HG02973 (cell line): ENCODE measurements around the gene SPINT1.
A peak's percentile ranks its signal among the peaks of the same experiment; 100 is the strongest.

Source experiments
- ATAC-seq: cut with Tn5 transposase; IDR thresholded peaks from one replicate; pipeline ENCODE4 v1.9.1; 2021; ENCODE audit warnings: moderate library complexity; ENCODE audit not compliant: unreplicated experiment

The SPINT1 gene, protein sequence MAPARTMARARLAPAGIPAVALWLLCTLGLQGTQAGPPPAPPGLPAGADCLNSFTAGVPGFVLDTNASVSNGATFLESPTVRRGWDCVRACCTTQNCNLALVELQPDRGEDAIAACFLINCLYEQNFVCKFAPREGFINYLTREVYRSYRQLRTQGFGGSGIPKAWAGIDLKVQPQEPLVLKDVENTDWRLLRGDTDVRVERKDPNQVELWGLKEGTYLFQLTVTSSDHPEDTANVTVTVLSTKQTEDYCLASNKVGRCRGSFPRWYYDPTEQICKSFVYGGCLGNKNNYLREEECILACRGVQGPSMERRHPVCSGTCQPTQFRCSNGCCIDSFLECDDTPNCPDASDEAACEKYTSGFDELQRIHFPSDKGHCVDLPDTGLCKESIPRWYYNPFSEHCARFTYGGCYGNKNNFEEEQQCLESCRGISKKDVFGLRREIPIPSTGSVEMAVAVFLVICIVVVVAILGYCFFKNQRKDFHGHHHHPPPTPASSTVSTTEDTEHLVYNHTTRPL

DNA sequence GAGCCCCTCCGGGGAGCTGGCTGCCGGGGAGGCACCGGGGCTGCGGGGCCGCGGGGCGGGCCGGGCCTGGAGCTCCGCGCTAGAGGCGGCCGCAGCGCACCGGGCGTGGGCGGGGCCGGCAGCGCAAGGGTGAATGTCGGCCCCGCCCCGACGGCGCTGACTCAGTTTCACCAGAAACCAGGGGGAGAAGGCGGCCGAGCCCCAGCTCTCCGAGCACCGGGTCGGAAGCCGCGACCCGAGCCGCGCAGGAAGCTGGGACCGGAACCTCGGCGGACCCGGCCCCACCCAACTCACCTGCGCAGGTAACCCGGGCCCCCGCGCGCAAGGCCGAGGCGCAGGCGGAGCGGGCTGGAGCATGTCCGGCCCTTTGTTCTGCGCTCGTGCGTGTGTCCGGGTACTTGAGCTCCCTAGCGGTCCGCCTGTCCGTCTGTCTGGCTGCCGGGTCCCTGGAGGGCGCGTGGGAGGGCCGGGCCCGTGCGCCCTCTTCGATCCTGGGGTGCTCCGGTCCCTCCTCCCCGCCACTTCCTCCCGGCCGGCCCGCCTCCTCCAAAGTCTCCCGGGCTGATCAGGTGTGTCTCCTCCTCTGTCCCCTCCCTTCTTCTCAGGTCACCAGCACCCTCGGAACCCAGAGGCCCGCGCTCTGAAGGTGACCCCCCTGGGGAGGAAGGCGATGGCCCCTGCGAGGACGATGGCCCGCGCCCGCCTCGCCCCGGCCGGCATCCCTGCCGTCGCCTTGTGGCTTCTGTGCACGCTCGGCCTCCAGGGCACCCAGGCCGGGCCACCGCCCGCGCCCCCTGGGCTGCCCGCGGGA is at the start of gene SPINT1:
Gene SPINT1 (plus strand): TSS at position 164 of the 811 bp plus-strand sequence. CDS start 507 bp downstream, at position 671.
- ATAC-seq, result no peak

DNA sequence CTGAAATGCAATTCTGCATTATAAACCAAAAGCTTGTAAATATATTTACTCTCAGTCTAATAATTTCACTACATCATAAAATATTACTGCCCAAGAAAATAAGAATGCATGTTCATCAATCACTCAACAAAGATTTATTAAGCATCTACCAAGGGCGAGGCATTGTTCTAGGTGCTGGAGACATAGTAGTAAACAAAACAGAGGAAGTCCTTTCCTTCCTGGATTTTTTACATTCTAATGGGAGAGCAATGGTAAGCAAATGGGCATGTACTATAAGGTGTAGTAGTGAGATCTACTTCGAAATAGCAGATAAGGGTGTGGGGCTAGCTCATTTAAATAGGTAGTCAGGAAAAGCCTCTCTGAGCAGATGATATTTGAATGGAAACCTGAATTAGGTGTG is 47.8 kb upstream of the SPINT1 start:
- no peak for ATAC-seq

DNA sequence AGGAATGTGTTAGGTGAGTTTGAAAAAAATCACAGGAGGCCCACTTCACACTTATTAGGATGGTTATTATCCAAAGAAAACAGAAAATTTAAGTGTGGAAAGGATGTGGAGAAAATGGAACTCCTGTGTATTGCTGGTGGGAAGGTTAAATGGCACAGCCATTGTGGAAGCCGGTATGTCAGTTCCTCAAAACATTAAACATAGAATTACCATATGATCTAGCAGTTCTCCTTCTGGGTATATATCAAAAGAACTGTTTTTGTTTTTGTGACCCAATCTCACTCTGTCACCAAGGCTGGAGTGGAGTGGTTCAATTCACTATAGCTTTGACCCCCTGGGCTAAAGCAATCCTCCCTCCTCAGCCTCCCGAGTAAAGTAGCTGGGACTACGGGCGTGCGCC is 47.3 kb upstream of the SPINT1 start:
- ATAC-seq, result no peak

DNA sequence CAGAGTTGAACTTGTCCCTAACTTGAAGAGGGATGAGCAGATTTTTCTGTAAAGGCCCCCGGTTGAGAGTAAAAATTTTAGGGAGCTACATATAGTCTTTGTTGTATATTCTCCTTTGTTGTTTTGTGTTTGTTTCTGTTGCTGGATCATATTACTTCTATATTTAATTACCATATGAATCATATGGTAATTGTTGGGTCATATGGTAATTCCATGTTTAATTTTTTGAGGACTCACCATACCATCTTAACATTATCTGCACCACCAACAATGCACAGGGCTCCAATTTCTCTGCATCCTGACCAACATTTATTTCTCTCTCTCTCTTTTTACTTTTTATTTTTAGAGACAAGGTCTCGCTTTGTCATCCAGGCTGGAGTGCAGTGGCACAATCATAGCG is 44.3 kb upstream of the SPINT1 start:
- ATAC-seq, result no peak

DNA sequence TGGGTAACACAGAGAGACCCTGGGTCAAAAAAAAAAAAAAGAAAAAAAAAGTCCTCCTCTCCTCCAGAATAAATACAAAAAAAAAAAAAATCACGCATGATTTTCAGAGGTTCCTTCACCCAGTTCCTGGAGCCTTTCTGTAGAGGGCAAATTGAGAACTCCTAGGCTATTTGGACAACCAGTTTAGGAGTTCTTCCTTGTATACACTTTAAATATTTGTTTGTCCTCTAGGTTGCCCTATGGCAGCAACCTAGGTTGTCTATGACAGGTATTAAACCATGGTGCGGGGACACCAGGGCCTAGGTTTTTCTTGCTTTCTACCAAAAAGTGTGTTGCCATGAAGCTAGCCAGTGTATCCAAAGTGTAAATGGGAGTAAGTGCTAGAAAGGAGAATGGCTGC is 40.8 kb upstream of the SPINT1 start:
- no peak for ATAC-seq

DNA sequence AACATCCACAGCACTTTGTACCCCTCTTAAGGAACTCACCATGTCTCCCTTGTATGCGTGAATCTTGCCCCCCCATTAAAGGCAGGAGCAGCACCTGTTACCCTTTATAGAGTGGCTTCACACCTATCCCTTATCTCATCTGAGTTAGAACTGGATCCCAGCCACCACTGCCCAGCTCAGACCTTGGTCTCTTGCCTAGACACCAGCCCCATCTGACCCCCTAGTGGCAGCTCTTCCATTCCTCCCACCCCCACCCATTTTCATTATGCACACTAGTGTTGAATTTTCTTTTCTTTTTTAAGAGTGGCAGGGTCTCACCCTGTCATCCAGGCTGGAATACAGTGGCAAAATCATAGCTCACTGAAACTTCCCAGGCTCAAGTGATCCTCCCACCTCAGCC is 40.2 kb upstream of the SPINT1 start:
- ATAC-seq, result no peak

DNA sequence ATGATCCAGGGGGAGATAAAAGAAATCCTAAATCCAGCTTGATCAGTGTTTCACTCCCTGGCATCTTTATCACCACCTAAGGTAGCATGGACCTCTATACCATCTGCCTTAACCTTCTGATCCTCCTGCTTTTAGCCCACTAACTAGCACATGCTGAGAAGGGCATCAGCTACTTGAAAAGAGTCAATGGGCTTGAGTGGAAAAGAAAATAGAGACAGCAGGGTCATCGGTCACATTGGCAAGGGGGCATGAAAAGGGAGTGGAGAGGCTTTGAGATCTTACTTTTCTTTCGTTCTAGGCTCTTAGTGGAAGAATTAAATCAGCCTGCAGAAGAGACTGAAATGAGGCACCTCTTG is 37.2 kb upstream of the SPINT1 start:
- no peak for ATAC-seq

DNA sequence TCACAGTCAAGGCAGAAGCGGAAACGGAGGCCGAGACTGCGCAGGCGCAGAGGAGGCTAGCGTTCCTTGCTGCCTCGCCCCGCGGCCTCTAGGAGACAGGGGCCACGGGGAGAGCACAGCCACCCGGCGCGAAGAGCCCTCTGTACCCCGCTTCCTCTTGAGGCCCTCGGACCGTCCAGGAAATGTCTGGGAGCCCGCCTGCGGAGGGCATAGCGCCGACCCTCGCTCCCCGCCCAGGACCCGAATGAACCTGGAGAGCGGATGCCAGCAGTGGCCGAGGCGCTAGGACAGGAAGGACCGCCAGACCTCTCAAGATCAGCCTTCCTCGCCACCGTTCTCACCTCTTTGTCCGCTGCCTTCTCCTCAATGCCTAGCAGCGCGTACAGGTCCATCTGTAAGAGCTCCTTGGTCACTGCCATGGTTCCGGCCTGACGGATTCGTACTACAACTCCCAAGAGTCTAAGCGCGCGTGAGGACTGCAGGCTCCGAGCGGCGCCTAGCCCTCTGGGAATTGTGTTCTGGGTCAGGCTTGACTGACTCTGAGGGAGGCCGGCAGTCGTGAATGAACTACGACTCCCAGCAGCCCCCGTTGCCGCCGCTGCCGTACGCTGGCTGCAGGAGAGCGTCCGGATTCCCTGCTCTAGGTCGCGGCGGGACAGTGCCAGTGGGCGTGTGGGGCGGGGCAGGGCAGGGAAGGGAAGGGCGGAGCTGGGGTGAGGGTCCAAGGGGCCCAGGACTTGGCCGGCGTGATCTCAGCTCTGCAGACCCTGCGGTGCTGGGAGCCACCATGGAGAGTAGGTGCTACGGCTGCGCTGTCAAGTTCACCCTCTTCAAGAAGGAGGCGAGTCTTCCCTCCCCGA is 36.6 kb upstream of the SPINT1 start, which contains the start of the genes DNAJC17 and ZFYVE19:
Gene DNAJC17 (minus strand): TSS at position 446 of the 860 bp plus-strand sequence. CDS start 27 bp downstream, at position 419.
Gene ZFYVE19 (plus strand): TSS at position 62 of the 860 bp plus-strand sequence. CDS start 501 bp downstream, at position 563.
- ATAC-seq, result peak; percentile 88

DNA sequence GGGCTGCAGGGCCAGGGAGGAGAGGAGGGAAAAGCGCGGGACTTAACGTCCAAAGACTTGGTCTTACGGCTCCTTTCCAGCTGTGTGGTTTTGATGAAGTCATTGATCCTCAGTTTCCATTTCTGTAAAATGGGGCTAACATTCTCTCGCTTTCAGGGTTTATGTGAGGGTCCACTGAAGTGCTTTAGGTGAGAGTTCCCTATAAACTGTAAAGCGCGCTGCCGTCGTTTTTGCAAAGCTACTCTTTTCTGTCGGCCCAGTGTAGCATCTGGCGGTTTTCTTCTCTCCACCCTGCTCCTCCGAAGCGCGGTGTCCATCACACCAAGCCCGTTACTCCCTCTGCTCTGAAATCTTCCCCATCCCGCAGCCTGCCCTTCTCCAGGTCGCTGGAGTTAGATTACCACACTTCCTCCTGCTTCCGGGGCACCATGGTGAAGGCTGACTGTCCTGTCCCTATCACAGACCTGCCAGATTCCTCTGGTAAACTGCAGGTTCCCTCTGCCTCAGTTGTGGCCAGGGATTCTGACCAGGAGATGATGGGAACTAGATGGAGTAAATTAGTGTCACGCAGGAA is 35.9 kb upstream of the SPINT1 start:
- ATAC-seq, result no peak

DNA sequence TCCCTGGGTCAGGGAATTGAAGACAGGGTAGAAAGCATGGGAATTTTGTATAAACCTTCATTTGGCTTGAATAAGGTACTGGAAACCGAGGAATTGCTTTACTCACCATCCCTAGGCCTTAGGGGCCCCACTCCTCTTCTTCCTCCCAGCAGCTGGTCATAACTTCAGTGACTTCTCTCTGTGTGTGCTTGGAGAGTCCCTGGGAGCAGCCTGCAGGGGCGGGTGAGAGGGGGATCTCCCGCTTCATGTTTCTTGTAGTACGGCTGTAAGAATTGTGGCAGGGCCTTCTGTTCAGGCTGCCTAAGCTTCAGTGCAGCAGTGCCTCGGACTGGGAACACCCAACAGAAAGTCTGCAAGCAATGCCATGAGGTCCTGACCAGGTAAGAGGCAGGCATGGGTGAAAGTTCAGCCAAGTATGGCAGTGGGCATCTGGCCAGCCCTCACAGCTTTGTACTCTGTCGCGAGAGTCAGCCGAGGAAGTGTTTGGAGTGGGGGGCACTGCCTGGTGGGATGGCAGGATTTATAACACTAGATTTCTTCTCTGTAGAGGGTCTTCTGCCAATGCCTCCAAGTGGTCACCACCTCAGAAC is 34.9 kb upstream of the SPINT1 start:
- no peak for ATAC-seq

DNA sequence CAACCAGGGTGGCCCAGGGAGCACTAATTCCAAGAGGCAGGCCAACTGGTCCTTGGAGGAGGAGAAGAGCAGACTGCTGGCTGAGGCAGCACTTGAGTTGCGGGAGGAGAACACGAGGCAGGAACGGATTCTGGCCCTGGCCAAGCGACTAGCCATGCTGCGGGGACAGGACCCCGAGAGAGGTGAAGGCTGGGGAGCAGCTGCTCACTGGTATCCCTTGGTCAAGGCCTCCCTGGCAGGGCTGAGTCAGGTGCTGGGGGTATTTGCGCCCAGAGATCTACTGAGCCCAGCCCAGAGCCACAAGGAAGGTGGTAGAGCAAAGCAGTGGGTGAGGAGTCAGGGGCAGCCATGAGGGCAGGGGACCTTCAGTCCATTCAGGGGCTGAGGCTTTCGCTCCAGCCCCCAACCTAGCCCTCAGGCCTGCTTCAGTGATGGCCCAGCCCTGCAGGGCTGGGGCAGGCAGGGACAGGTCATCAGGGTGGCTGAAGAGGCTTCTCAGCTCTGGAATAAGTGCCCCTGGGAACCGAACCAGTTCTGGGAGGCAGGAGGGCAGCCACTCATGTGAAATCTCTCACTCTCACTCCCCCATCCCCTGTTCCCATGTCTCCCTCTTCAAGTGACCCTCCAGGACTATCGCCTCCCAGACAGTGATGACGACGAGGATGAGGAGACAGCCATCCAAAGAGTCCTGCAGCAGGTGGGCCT is 31.0 kb upstream of the SPINT1 start:
- ATAC-seq, result no peak

DNA sequence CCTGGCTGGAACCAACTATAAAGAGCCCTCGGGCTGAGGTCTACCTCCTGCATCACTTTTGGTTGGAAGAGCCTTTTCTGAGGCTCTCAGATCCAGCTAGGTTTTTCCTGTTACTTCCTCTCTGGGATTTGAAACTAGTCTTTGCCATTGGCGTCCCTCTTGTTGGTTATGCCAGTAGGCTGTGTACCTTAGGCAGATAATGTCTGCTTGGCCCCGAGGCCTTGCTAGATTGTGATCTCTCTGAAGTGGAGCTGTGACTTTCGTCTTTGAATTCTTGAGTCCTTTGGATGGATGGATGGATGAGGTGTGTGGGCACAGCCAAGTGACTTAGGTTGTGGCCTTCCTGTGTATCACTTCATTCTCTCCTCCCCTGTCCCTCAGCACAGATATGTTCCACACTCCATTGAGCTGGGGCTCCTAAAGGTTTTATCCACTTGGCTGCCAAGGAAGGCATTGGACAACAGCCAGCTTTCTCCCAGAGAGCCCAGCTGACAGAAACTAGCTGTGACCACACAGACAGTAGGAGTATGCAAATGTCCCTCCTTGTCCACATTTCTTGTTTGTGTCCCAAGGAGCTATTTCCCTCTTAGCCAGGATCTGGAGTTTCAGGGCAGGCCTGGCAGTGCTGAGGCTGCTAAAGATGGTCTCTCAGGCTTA is 28.7 kb upstream of the SPINT1 start:
- no peak for ATAC-seq

DNA sequence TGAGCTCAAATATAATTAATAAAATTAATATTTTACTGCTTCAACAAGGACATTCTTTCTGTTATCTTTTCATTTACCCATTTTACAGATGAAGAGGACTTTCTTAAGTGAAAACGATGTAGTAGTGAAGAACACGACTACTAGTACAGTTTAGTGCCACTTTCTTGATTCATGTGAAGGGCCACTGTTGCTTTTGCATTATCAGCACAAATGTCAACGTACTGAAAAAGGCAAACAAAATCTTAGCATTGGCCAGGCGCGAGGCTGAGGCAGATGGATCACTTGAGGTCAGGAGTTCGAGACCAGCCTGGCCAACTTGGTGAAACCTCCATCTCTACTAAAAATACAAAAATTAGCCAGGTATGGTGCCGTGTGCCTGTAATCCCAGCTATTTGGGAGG is 24.8 kb upstream of the SPINT1 start:
- ATAC-seq, result no peak

DNA sequence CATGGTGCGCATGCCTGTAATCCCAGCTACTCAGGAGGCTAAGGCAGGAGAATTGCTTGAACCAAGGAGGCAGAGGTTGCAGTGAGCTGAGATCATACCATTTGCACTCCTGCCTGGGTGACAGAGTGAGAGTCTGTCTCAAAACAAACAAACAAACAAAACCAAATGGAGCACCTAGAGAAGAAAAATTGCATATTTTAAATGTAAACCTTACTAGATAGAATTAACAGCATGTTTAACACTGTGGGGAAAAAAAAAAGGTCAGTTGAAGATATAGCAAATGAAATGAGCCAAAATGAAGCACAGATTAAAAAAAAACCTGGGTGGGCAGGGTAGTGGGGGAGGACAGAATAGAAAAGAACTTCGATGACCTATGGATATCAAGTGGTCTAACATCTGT is 22.7 kb upstream of the SPINT1 start:
- ATAC-seq, result no peak

DNA sequence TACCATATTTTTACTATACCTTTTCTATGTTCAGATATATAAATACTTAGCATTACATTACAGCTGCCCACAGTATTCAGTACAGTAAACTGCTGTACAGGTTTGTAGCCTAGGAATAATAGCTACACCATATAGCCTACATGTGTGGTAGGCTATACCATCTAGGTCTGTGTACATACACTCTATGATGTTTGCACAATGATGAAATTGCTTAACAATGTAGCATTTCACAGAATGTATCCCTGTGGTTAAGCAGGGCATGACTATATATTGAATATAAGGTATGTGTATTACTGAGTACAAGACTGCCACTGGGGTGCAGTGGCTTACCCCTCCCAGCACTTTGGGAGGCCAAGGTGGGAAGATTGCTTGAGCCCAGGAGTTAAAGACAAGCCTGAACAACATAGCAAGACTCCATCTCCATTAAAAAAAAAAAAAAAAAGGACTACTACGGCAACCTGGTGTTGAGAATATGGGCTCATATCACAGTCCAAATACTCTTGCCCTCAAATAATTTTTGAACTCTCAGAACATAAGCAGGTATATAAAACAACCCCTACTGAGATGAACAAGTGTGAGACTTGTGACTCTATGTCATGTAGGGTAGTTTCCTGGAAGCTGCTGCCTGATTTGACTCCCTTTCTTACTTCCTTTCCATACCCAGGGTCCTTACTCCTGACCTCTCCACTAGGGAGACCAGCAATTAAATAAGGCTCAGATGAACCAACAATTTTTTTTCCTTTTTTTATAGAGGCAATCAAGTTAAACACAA is 20.1 kb upstream of the SPINT1 start:
- ATAC-seq, result no peak

DNA sequence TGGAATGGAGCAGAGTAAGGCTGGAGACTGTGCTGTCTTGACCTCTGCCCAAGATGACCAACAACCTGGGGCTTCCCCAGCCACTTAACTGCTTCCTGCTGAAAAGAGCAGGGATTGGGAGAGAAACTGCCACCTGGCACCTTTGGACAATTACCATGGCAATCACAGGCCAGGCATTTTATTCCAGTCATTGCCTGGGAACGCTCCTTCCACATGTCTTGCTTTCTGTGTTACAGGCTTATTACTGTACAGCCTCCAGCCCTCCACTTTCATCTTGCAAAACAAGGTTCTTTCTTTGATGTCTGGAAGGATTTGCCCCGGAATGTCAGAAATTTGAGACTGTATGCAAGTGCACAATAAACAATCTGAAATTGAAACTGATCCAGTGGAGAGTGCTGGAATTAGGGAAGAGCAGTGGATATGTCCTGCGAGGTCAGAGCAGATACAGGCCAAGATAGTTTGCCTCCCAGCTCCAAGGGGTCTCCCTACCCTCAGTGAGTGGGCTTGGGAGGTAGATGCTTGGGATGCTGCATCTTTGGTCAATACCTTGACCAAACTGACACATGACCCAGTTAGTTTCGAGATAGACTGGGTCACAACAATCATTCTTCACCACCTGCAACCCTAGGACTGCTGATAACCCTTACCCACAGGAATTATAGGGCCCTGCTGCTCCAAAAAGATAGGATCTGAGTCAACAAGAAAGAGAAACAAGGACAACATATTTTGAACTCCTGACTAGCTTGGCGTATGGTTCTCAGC is 18.0 kb upstream of the SPINT1 start:
- ATAC-seq, result no peak

DNA sequence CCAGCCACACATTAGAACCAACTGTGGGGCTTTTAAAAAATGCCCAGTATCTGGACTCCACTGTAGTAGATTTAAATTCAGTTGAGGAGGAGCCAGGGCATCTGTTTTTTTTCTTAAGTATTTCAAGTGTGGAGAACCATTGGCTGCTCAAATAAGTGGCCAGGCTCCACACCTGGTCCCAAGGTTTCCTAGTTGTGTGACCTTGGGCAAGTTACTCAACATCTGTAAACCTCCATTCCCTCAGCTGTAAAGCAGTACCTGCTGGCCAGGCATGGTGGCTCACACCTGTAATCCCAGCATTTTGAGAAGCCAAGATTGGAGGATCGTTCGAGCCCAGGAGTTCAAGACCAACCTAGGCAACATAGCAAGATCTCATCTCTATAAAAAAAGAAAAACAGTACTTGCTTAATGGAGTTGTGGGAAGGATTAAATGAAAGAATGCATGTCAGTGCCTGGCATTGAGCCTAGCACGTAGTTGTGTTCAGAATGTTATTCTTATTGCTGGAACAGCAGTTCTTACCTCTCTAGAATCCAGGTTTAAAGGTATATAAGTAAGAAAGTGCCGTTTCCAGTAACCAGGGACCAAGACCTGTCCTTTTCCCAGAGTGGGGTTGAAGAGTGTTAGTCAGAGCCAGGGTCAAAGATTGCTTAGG is 17.3 kb upstream of the SPINT1 start:
- no peak for ATAC-seq
